DOHH2 (cell line): ENCODE data around the gene PRKN.

ENCODE experiments used
- EZH2phosphoT487 ChIP-seq: fragments of 200-600 bp; sonication (generic); IDR thresholded peaks from 2 replicates; pipeline ENCODE4 v1.6.1; 2017; ENCODE audit warnings: borderline replicate concordance, mild to moderate bottlenecking, antibody characterized with exemption, low read length, moderate library complexity, mixed read lengths
- TF ChIP-seq, protein P1 (sequence below): fragments of 200-600 bp; sonication (generic); IDR thresholded peaks from one replicate; pipeline ENCODE4 v1.5.1; 2014; ENCODE audit warnings: antibody characterized with exemption, mild to moderate bottlenecking, low read depth, low read length; ENCODE audit not compliant: poor library complexity, severe bottlenecking

GRCh38 chr6:161522276-161522675 is 1205.3 kb downstream of the PRKN start:
- TF ChIP-seq, protein P1, sequence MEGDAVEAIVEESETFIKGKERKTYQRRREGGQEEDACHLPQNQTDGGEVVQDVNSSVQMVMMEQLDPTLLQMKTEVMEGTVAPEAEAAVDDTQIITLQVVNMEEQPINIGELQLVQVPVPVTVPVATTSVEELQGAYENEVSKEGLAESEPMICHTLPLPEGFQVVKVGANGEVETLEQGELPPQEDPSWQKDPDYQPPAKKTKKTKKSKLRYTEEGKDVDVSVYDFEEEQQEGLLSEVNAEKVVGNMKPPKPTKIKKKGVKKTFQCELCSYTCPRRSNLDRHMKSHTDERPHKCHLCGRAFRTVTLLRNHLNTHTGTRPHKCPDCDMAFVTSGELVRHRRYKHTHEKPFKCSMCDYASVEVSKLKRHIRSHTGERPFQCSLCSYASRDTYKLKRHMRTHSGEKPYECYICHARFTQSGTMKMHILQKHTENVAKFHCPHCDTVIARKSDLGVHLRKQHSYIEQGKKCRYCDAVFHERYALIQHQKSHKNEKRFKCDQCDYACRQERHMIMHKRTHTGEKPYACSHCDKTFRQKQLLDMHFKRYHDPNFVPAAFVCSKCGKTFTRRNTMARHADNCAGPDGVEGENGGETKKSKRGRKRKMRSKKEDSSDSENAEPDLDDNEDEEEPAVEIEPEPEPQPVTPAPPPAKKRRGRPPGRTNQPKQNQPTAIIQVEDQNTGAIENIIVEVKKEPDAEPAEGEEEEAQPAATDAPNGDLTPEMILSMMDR = no peak
- no peak for TF ChIP-seq EZH2phosphoT487
